Panc1 (cell line): ENCODE data around the gene MARCHF3. TPM values are rescaled to one million over a fixed set of nuclear protein-coding genes. Genes with fewer than 3 reads are reported as not detected.

Source experiments
- ATAC-seq: fragments of 200-7000 bp; cut with Tn5 transposase; 2 replicates; pipeline ENCODE4 v1.9.1; 2020; ENCODE audit warnings: mild to moderate bottlenecking, moderate library complexity
- BruUV-seq: library from RNA; stranded (reverse); fragments of 400-500 nt; replicated peaks from 2 replicates; lab custom pipeline; 2021; lab: Mats Ljungman, UMichigan
- CTCF ChIA-PET: fragments of 300-600 bp; sonication (Branson Sonifier 250); formaldehyde crosslinking; loops from one replicate; lab custom pipeline; 2022; ENCODE audit warnings: antibody characterized with exemption; lab: Charles Lee
- POLR2A ChIA-PET: fragments of 300-600 bp; sonication (Branson Sonifier 250); formaldehyde crosslinking; loops from one replicate; lab custom pipeline; 2022; ENCODE audit warnings: antibody characterized with exemption; lab: Charles Lee
- DNase-seq: peaks from one replicate; pipeline ENCODE4 v3.0.0-alpha.2; 2010; ENCODE audit warnings: low read depth, low spot score
- H3K27ac ChIP-seq: 2 replicates; pipeline ENCODE4 v1.5.1; 2011; ENCODE audit warnings: mild to moderate bottlenecking, low read length, inconsistent platforms
- H3K27me3 ChIP-seq: fragments of 200-500 bp; sonication (Bioruptor generic); 2 replicates; pipeline ENCODE4 v1.6.0; 2014; ENCODE audit warnings: low read length, inconsistent platforms; ENCODE audit not compliant: control insufficient read depth, insufficient read depth
- H3K36me3 ChIP-seq: fragments of 200-500 bp; sonication (Bioruptor generic); 2 replicates; pipeline ENCODE4 v1.5.1; 2014; ENCODE audit warnings: inconsistent platforms, mild to moderate bottlenecking, low read length, moderate library complexity; ENCODE audit not compliant: control insufficient read depth, insufficient read depth
- H3K4me1 ChIP-seq: 2 replicates; pipeline ENCODE4 v1.5.1; 2011; ENCODE audit warnings: inconsistent platforms, mild to moderate bottlenecking, low read length, moderate library complexity; ENCODE audit not compliant: control insufficient read depth, insufficient read depth
- H3K4me3 ChIP-seq, 2 experiments: 2 replicates each; pipeline ENCODE4 v1.5.1; 2011 to 2012; ENCODE audit warnings: low read depth in 2 of 2, low read length in 2 of 2, mild to moderate bottlenecking in 2 of 2, inconsistent platforms in 1 of 2, moderate library complexity in 1 of 2
- H3K9me3 ChIP-seq: fragments of 200-500 bp; sonication (Bioruptor generic); 2 replicates; pipeline ENCODE4 v1.5.1; 2014; ENCODE audit warnings: low read depth, mild to moderate bottlenecking, inconsistent platforms, low read length, moderate library complexity; ENCODE audit not compliant: control insufficient read depth, insufficient read depth
- CTCF ChIP-seq: fragments of 450-650 bp; IDR thresholded peaks from 2 replicates; pipeline ENCODE4 v1.5.1; 2017; ENCODE audit warnings: mild to moderate bottlenecking
- POLR2AphosphoS5 ChIP-seq: IDR thresholded peaks from 2 replicates; pipeline ENCODE4 v1.6.1; 2012; ENCODE audit warnings: mild to moderate bottlenecking, low read depth, low read length, moderate library complexity
- SIN3A ChIP-seq: IDR thresholded peaks from 2 replicates; pipeline ENCODE4 v1.6.1; 2012; ENCODE audit warnings: low read depth, mild to moderate bottlenecking, low read length, moderate library complexity, borderline replicate concordance; ENCODE audit not compliant: insufficient read depth
- TCF7L2 ChIP-seq: IDR thresholded peaks from 2 replicates; pipeline ENCODE4 v1.6.1; 2011; ENCODE audit warnings: mild to moderate bottlenecking, low read depth, low read length, inconsistent platforms
- in situ Hi-C: cut with HindIII; loops from 2 replicates; pipeline ENCODE4 v1.10.0; 2016; ENCODE audit warnings: low sequenced_read_pairs, low pct_unique_long_range_greater_than_20kb
- intact Hi-C: fragments of 100-400 bp; cut with micrococcal nuclease; formaldehyde crosslinking; loops from one replicate; pipeline ENCODE4 v1.10.0; 2022; ENCODE audit not compliant: unreplicated experiment
- total RNA-seq: library from RNA; stranded (reverse); gene quantifications from one replicate; pipeline ENCODE4 v1.2.1, GENCODE V29; 2021; ENCODE audit not compliant: unreplicated experiment
- TF ChIP-seq, protein P1 (sequence below), 2 experiments: IDR thresholded peaks; 2 replicates each; pipeline ENCODE4 v1.6.1; 2011 to 2012; ENCODE audit warnings: low read depth in 2 of 2, control low read depth in 1 of 2, low read length in 1 of 2, mild to moderate bottlenecking in 1 of 2, moderate library complexity in 1 of 2; ENCODE audit not compliant: insufficient read depth in 1 of 2

The MARCHF3 gene
- total RNA-seq, 1 experiment from 2014 or later, result 3.0 TPM

DNA sequence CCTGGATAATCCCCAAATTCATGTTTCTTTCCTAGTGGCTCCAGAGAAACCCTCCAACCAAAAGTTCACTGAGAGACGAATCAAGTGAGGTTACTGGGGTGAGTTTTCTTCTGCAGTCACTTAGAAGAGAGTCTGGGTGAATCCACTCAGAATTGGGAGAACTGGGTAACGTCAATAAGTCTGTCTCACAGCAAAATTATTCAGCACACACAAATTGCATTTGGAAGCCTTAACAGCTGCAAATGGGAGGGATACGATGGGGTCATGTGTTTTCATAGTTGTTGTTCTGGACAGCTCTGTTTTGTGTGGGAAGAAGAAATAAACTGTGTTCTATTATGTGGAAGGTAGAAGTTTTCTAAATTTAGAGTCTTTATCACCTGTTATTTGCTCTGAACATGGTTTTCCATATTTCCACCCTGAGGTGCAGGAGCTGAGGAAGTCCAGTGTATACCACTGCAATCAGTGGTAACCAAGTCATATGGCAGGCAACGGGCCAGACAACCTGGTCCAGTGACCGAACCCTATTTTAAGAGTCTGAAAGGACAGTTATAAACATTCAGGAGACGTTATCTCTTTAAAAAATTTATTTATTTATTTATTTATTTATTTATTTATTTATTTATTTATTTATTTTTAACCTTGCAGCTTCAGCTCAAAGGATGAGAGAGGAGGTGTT is 21.9 kb downstream of the MARCHF3 start:
- H3K36me3 ChIP-seq, result no peaks in the 10 kb centered on the region
- H3K27me3 ChIP-seq, result no peaks in the 10 kb centered on the region
- intact Hi-C loops (no loop called here), in situ Hi-C loops (no loop called here)
- BruUV-seq, result no TSS peak
- DNase-seq, result no peak
- TF ChIP-seq SIN3A (no peak), CTCF (no peak), POLR2AphosphoS5 (no peak), TCF7L2 (no peak)
- TF ChIP-seq, protein P1, sequence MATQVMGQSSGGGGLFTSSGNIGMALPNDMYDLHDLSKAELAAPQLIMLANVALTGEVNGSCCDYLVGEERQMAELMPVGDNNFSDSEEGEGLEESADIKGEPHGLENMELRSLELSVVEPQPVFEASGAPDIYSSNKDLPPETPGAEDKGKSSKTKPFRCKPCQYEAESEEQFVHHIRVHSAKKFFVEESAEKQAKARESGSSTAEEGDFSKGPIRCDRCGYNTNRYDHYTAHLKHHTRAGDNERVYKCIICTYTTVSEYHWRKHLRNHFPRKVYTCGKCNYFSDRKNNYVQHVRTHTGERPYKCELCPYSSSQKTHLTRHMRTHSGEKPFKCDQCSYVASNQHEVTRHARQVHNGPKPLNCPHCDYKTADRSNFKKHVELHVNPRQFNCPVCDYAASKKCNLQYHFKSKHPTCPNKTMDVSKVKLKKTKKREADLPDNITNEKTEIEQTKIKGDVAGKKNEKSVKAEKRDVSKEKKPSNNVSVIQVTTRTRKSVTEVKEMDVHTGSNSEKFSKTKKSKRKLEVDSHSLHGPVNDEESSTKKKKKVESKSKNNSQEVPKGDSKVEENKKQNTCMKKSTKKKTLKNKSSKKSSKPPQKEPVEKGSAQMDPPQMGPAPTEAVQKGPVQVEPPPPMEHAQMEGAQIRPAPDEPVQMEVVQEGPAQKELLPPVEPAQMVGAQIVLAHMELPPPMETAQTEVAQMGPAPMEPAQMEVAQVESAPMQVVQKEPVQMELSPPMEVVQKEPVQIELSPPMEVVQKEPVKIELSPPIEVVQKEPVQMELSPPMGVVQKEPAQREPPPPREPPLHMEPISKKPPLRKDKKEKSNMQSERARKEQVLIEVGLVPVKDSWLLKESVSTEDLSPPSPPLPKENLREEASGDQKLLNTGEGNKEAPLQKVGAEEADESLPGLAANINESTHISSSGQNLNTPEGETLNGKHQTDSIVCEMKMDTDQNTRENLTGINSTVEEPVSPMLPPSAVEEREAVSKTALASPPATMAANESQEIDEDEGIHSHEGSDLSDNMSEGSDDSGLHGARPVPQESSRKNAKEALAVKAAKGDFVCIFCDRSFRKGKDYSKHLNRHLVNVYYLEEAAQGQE (IDR thresholded peaks at IDR 0.05; ENCODE audit: insufficient read depth in 1 of 2, low read depth in 2 of 2, low read length in 1 of 2), result no peak
- ChIA-PET CTCF (no interaction called here), POLR2A (no interaction called here)
- H3K4me1 ChIP-seq, result no peaks in the 10 kb centered on the region
- no peak for ATAC-seq
- no peaks in the 10 kb centered on the region for H3K9me3 ChIP-seq
- H3K4me3 ChIP-seq, result no peak overlapping the region
- no peak overlapping the region for H3K27ac ChIP-seq

GRCh38 chr5:127007522-127007921 is 22.8 kb downstream of the MARCHF3 start:
- H3K4me3 ChIP-seq, result no peak overlapping the region
- DNase-seq (no peak), ATAC-seq (no peak)
- no peaks in the 10 kb centered on the region for H3K9me3 ChIP-seq
- POLR2A ChIA-PET, result no interaction called here
- intact Hi-C loops, result no loop called here
- CTCF ChIA-PET, result no interaction called here
- TF ChIP-seq SIN3A (no peak), TCF7L2 (no peak)
- no peaks in the 10 kb centered on the region for H3K27me3 ChIP-seq
- no peak overlapping the region for H3K27ac ChIP-seq
- no TSS peak for BruUV-seq
- in situ Hi-C loops, result no loop called here
- no peaks in the 10 kb centered on the region for H3K4me1 ChIP-seq
- no peaks in the 10 kb centered on the region for H3K36me3 ChIP-seq

DNA sequence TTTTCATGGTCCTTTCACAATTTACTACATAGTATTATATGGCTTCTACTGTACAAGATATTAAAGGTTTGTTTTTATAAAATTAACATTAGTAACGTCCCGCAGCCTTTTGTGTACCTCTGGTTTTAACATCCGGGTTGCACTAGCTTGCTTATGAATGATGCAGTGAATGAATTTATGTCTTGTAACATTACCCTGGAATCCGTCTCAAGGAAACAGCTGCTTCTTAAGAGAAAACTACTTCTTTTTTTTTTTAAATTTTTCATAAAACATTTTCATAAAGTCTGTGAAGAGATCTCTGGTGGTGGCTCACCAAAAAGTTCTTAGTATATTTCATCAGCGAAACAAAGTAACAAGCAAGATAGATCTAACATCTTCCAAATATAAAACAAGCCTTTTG is 23.6 kb downstream of the MARCHF3 start:
- DNase-seq (no peak), ATAC-seq (no peak)
- BruUV-seq, result no TSS peak
- no peak overlapping the region for H3K27ac ChIP-seq
- H3K36me3 ChIP-seq, result no peaks in the 10 kb centered on the region
- H3K4me1 ChIP-seq, result no peaks in the 10 kb centered on the region
- intact Hi-C loops, result no loop called here
- in situ Hi-C loops, result no loop called here
- POLR2A ChIA-PET, result no interaction called here
- H3K9me3 ChIP-seq, result no peaks in the 10 kb centered on the region
- H3K4me3 ChIP-seq, result no peak overlapping the region
- no peak for TF ChIP-seq SIN3A
- TF ChIP-seq, protein P1 (IDR thresholded peaks at IDR 0.05; ENCODE audit: insufficient read depth in 1 of 2, low read depth in 2 of 2, low read length in 1 of 2), result no peak
- TF ChIP-seq CTCF, result no peak
- TF ChIP-seq POLR2AphosphoS5, result no peak
- no peak for TF ChIP-seq TCF7L2
- CTCF ChIA-PET, result no interaction called here
- no peaks in the 10 kb centered on the region for H3K27me3 ChIP-seq
